ENCODE measurements around the gene KCNT1. TPM values are rescaled to one million over a fixed set of nuclear protein-coding genes. Genes with fewer than 3 reads are reported as not detected.

KCNT1 gene
- total RNA-seq, 1 donor from 2014 or later, result 3.6 TPM

GRCh38 chr9:135745686-135746324, 43.8 kb downstream of the KCNT1 start:
- no peak for DNase-seq (ENCODE audit: low spot score)

- DNase-seq (ENCODE audit: low spot score), result no peak
Measured at GRCh38 chr9:135746565-135746964, 44.6 kb downstream of the KCNT1 start.

- DNase-seq (ENCODE audit: low spot score), result no peak
Measured at GRCh38 chr9:135747311-135747710, 45.3 kb downstream of the KCNT1 start.

GRCh38 chr9:135748676-135749075, 46.7 kb downstream of the KCNT1 start:
- no peak for DNase-seq (ENCODE audit: low spot score)

- DNase-seq (ENCODE audit: low spot score), result no peak
Measured at GRCh38 chr9:135749171-135750045, 47.4 kb downstream of the KCNT1 start.

GRCh38 chr9:135750786-135751185, 48.8 kb downstream of the KCNT1 start:
- no peak for DNase-seq (ENCODE audit: low spot score)

- no peak for DNase-seq (ENCODE audit: low spot score)
Measured at GRCh38 chr9:135751501-135751900, 49.5 kb downstream of the KCNT1 start.

GRCh38 chr9:135752281-135753204, 50.6 kb downstream of the KCNT1 start:
- DNase-seq (ENCODE audit: low spot score), result no peak

- DNase-seq (ENCODE audit: low spot score), result no peak
Measured at GRCh38 chr9:135753391-135754105, 51.6 kb downstream of the KCNT1 start.

GRCh38 chr9:135756576-135756975, 54.6 kb downstream of the KCNT1 start:
- no peak for DNase-seq (ENCODE audit: low spot score)

- DNase-seq (ENCODE audit: low spot score), result peak; percentile 42
Measured at GRCh38 chr9:135757356-135757755, 55.4 kb downstream of the KCNT1 start.

- DNase-seq (ENCODE audit: low spot score), result no peak
Measured at GRCh38 chr9:135758056-135758455, 56.1 kb downstream of the KCNT1 start.

GRCh38 chr9:135758870-135759269, 56.9 kb downstream of the KCNT1 start:
- no peak for DNase-seq (ENCODE audit: low spot score)

GRCh38 chr9:135759676-135760300, 57.8 kb downstream of the KCNT1 start:
- no peak for DNase-seq (ENCODE audit: low spot score)

GRCh38 chr9:135760465-135760864, 58.5 kb downstream of the KCNT1 start:
- no peak for DNase-seq (ENCODE audit: low spot score)

GRCh38 chr9:135761150-135761844, 59.3 kb downstream of the KCNT1 start:
- DNase-seq (ENCODE audit: low spot score), result no peak

- no peak for DNase-seq (ENCODE audit: low spot score)
Measured at GRCh38 chr9:135761845-135762168, 59.8 kb downstream of the KCNT1 start.

- no peak for DNase-seq (ENCODE audit: low spot score)
Measured at GRCh38 chr9:135762921-135763320, 60.9 kb downstream of the KCNT1 start.

GRCh38 chr9:135763716-135764446, 61.9 kb downstream of the KCNT1 start:
- no peak for DNase-seq (ENCODE audit: low spot score)

GRCh38 chr9:135764731-135765130, 62.7 kb downstream of the KCNT1 start:
- no peak for DNase-seq (ENCODE audit: low spot score)
